HFF-Myc (cell line): Measurements from ENCODE around the gene PLA2G4C.

Source experiments
- DNase-seq: peaks from one replicate; pipeline ENCODE4 v3.0.0-alpha.2; 2011; ENCODE audit warnings: low read depth; ENCODE audit errors: extremely low read depth
- H3K4me3 ChIP-seq: replicated peaks from 2 replicates; pipeline ENCODE4 v1.5.1; 2011; ENCODE audit warnings: low read depth, mild to moderate bottlenecking, control low read depth, low read length
- TF ChIP-seq, protein P1 (sequence below): IDR thresholded peaks from 2 replicates; pipeline ENCODE4 v1.5.1; 2012; ENCODE audit warnings: mild to moderate bottlenecking, low read depth, low read length, control low read depth; ENCODE audit errors: missing control alignments

Gene PLA2G4C

DNA sequence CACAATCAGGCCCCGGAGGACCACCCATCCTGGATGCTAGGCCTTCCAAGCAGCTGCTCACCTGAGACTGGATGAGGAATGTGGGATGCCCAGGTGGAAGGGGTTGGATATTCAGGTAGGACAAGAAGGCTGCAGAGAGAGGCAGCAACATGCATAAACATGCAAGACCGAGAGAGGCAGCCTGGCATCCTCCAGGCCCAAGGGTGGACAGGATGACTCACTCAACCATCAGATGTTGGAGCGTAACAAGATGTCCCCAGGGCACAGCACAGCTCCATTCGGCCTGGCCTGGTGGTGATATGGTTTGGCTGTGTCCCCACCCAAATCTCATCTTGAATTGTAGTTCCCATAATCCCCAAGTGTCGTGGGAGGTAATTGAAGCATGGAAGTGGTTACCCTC lies 56.8 kb downstream of the PLA2G4C start:
- TF ChIP-seq, protein P1, sequence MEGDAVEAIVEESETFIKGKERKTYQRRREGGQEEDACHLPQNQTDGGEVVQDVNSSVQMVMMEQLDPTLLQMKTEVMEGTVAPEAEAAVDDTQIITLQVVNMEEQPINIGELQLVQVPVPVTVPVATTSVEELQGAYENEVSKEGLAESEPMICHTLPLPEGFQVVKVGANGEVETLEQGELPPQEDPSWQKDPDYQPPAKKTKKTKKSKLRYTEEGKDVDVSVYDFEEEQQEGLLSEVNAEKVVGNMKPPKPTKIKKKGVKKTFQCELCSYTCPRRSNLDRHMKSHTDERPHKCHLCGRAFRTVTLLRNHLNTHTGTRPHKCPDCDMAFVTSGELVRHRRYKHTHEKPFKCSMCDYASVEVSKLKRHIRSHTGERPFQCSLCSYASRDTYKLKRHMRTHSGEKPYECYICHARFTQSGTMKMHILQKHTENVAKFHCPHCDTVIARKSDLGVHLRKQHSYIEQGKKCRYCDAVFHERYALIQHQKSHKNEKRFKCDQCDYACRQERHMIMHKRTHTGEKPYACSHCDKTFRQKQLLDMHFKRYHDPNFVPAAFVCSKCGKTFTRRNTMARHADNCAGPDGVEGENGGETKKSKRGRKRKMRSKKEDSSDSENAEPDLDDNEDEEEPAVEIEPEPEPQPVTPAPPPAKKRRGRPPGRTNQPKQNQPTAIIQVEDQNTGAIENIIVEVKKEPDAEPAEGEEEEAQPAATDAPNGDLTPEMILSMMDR, result no peak
- no peak for DNase-seq
- no peak overlapping the region for H3K4me3 ChIP-seq

DNA sequence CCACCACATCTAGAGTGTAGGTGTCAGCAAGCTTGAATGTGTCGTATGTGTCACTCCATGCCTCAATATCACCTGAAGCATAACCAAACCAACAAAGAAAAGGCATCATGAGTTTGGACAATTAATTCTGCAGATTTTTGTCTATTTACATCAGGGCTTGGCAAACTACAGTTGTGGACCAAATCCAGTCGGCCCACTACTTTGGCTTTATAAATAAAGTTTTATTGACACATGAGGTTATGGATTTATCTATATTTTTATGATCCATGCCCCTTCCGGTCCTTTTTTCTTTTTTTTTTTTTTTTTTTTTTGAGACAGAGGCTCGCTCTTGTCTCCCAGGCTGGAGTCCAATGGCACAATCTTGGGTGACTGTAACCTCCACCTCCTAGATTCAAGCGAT lies 57.5 kb downstream of the PLA2G4C start:
- DNase-seq, result no peak
- TF ChIP-seq, protein P1, result no peak
- no peak overlapping the region for H3K4me3 ChIP-seq

DNA sequence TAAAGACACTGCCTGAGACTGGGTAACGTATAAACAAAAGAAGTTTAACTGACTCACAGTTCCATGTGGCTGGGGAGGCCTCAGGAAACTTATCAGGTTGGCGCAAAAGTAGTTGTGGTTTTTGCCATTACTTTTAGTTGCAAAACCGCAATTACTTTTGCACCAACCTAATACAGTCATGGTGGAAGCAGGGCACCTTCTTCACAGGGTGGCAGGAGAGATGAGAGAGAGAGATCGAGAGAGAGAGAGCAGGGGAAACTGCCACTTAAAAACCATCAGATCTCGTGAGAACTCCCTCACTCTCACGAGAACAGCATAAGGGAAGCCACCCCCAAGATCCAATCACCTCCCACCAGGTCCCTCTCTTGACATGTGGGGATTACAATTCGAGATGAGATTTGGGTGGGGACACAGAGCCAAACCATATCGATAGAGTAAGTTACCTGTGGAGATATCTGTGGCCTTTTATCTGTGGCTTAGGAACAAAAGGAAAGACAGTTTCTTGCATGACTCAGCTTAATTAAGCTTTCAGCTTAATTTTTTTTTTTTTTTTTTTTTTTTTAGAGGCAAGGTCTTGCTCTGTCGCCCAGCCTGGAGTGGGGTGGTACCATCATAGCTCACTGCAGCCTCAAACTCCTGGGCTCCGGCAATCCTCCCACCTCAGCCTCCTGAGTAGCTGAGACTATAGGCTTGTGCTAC lies 59.1 kb downstream of the PLA2G4C start:
- no peak overlapping the region for H3K4me3 ChIP-seq
- no peak for DNase-seq
- TF ChIP-seq, protein P1, result no peak

DNA sequence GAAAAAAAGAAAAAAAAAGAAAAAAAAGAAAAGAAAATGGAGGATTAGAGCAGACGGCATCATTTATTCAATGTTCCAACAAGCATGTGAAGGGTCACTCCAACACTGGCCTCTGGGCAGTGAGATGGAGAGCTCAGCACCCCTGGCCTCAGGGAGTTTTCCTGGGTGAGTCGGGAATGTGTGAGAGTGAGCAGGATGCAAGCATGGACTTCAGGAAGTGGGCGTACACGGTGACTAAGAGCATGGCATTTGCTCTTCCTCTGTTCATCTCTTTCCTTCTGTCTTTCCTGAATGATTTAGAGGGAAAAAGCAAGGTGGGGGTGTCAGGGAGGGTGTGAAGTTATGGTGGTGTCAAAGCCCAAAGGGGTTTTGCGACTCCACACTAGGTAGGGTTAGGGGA lies 66.1 kb downstream of the PLA2G4C start:
- no peak for DNase-seq
- H3K4me3 ChIP-seq, result no peak overlapping the region

DNA sequence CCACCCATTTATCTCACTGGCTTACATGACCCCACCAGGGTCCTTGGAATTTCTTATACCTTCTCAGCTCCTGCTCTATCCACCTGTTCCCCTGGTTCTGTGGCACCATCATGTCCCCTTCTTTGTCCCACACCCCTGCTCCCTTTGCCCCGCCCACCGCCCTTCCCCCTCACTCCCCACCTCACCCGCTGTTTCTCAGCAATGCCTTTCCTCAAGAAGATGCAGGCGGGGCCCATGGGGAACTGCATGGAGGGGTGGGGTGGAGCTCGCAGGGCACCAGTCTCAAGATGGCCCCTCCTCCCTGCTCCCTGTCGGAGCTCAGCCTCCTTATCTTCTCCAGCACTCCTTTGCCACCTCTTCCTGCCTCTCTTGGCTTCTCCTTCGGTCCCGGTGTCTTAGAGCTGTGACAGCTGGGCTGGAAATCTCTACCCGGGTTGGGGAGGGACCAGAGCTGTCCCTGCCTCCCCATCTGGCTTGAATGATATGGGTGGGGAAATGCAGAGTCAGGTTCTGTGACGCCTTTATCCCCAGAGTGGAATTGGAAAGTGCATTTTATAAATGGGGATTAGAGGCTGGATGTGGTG lies 66.8 kb downstream of the PLA2G4C start, which contains the start of gene CABP5:
Gene CABP5, minus strand, starts transcription at position 405 of the 584 bp plus-strand sequence. Its CDS starts 157 bp downstream, at position 248.
- no peak within 1 kb of the TSS for H3K4me3 ChIP-seq
- no peak for DNase-seq
- TF ChIP-seq, protein P1, result no peak

More for the DNA sequence above, 66.1 kb downstream of the PLA2G4C start:
- TF ChIP-seq, protein P1, result no peak

DNA sequence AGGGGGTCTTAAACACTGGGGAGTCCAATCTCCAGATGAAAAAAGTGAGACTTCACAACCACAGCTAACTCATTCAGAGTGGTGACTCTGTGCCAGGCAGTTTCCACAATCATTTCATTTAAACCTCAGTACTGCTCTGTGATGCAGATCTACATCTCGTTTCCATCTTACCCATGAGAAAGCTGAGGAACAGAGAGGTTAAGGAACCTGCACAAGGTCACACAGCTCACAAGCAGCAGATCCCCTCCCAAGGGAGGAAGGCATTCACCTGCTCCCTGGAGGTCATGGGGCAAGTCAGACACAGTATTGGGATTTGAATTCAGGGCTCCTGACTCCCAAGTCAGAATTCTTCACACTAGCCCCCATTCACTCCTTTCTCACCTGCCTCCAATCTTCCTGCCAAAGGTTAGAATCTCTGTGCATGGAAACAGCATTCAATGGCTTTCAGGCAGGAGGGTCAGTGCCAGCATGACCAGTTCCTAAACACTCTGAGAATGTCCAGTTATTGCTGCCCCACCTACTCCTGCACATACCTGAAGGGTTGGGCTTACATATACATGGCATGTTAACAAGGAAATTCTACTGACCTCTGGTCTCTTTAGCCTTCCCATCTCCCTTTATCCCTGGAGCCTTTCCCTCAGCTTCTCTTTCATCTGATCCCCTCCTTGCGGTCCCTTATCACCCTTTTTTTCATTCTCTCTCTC lies 68.6 kb downstream of the PLA2G4C start:
- TF ChIP-seq, protein P1, result no peak
- DNase-seq, result no peak
- H3K4me3 ChIP-seq, result no peak overlapping the region
